Skeletal muscle tissue (tissue), 4 donors: Measurements from ENCODE around the gene TSACC. TPM values are rescaled to one million over a fixed set of nuclear protein-coding genes. Genes with fewer than 3 reads are reported as not detected.

ENCODE experiments used
- H3K27ac ChIP-seq: one replicate; pipeline ENCODE4 v1.7.0; 2013; ENCODE audit warnings: mild to moderate bottlenecking, low read depth, low read length, inconsistent platforms
- H3K27me3 ChIP-seq, 3 donors: one replicate each; pipeline ENCODE4 v1.7.0; 2013; ENCODE audit warnings: low read length in 3 of 3; ENCODE audit not compliant: control insufficient read depth in 3 of 3, insufficient read depth in 3 of 3
- H3K36me3 ChIP-seq, 3 donors: one replicate each; pipeline ENCODE4 v1.7.0; 2013; ENCODE audit warnings: low read length in 3 of 3; ENCODE audit not compliant: control insufficient read depth in 3 of 3, insufficient read depth in 3 of 3
- H3K4me1 ChIP-seq, 3 donors: one replicate each; pipeline ENCODE4 v1.7.0; 2013; ENCODE audit warnings: low read length in 3 of 3, mild to moderate bottlenecking in 3 of 3; ENCODE audit not compliant: control insufficient read depth in 3 of 3, insufficient read depth in 3 of 3
- H3K4me3 ChIP-seq, 3 donors: one replicate each; pipeline ENCODE4 v1.7.0; 2013; ENCODE audit warnings: low read length in 3 of 3
- H3K9ac ChIP-seq, 3 donors: one replicate each; pipeline ENCODE4 v1.7.0; 2013; ENCODE audit warnings: low read length in 3 of 3, mild to moderate bottlenecking in 3 of 3, moderate library complexity in 2 of 3, low read depth in 1 of 3
- H3K9me3 ChIP-seq, 3 donors: one replicate each; pipeline ENCODE4 v1.7.0; 2013; ENCODE audit warnings: low read length in 3 of 3; ENCODE audit not compliant: control insufficient read depth in 3 of 3
- total RNA-seq: library from RNA; depleted of rRNA; stranded (reverse); fragments of >200 nt; gene quantifications from one replicate; pipeline ENCODE4 v1.2.3, GENCODE V29; 2014
- donor health status: Osteomylitis.

The TSACC gene
- total RNA-seq, 1 donor from 2014 or later: 2.1 TPM

DNA sequence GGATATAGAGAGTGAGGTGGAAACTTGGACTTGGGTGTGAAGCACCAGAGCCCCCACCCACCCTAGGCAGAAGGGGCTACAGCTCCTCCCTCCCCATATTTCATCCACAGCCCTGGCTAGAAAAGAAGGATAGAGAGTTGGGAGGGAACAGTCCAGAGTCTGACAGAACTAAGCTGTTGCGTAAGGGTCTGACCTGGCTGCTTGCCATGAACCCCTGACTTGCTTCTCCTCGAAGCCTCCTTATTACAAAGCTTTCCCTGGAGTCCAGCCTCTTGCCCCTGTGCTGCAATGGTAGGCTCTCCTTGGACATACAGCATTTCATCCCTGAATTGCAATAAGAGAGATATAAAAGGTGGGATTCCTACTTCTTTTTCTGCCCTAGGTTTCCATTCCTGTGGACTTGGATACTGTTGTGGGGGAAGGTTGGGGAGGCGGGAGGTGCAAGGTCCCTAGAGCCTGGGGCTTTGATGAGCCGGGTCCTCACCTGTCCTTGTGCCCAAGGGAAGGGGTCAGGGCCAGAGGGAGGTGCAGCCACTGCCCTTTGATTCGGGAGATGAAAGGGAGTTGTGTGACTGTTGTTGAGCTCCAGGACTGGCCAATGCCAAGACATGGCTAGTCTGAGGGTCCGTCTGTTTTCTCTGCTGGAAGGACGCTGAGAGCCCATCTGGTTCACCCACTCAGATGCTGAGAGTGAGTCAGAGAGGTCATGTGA is 33.4 kb downstream of the TSACC start:
- H3K27me3 ChIP-seq: peaks cover 16 to 33% (median 20%) of the 10 kb centered on the region in 3 donors

GRCh38 chr1:156372265-156372586 is 33.9 kb downstream of the TSACC start:
- no peak overlapping the region for H3K9ac ChIP-seq
- H3K4me1 ChIP-seq: peaks cover 7 to 11% (median 8%) of the 10 kb centered on the region in 3 donors
- no peaks in the 10 kb centered on the region for H3K9me3 ChIP-seq
- peaks cover 16 to 33% (median 18%) of the 10 kb centered on the region in 3 donors for H3K27me3 ChIP-seq
- H3K27ac ChIP-seq: no peak overlapping the region
- H3K36me3 ChIP-seq: no peaks in the 10 kb centered on the region
- no peak overlapping the region for H3K4me3 ChIP-seq

More for the DNA sequence above, 33.4 kb downstream of the TSACC start:
- Histone ChIP-seq H3K4me3 (no peak overlapping the region), H3K9me3 (no peaks in the 10 kb centered on the region), H3K4me1 (peaks cover 7 to 11% (median 8%) of the 10 kb centered on the region in 3 donors), H3K9ac (no peak overlapping the region), H3K36me3 (no peaks in the 10 kb centered on the region), H3K27ac (no peak overlapping the region)

DNA sequence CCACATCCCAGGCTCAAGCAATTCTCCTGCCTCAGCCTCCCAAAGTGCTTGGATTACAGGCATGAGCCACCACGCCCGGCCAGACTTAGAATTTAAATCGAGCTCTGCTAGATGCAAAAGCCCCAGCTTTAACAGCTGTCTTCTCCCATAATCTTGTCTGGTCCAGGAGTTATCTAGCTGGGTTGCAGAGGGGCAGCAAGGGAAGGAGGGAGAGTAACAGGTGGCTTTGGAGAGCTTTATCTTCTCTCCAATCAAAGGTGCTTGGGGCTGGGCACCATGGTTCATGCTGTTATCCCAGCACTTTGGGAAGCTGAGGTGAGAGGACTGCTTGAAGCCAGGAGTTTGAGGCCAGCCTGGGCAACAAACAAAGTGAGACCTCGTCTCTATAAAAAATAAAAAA is 34.5 kb downstream of the TSACC start:
- Histone ChIP-seq H3K9ac (no peak overlapping the region), H3K27me3 (peaks cover 16 to 30% (median 16%) of the 10 kb centered on the region in 3 donors), H3K9me3 (no peaks in the 10 kb centered on the region), H3K36me3 (no peaks in the 10 kb centered on the region), H3K27ac (no peak overlapping the region), H3K4me3 (no peak overlapping the region), H3K4me1 (peaks cover 7 to 11% (median 8%) of the 10 kb centered on the region in 3 donors)

- Histone ChIP-seq H3K9me3 (no peaks in the 10 kb centered on the region), H3K36me3 (no peaks in the 10 kb centered on the region), H3K4me1 (peaks cover 7 to 11% (median 8%) of the 10 kb centered on the region in 3 donors), H3K4me3 (no peak overlapping the region), H3K27ac (no peak overlapping the region), H3K27me3 (peaks cover 16 to 26% (median 16%) of the 10 kb centered on the region in 3 donors), H3K9ac (no peak overlapping the region)
These were observed 35.2 kb downstream of the TSACC start for GRCh38 chr1:156373546-156373945.

DNA sequence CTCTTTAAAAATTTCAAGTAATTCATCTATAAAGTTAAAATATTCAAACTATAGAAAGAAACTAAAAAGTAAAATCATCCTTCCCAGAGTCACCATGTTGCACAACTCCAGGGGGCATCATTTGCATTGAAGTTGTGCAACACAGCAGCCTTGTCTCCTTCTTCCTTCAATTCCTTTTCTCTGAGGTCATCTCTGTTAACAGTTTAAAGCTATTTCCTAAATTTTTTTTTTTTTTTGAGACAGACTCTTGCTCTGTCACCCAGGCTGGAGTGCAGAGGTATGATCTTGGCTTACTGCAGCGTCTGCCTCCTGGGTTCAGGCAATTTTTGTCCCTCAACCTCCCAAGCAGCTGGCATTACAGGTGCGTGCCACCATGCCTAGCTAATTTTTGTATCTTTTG is 37.8 kb downstream of the TSACC start:
- H3K27me3 ChIP-seq: peaks cover 0 to 13% (median 0%) of the 10 kb centered on the region in 3 donors
- no peak overlapping the region for H3K27ac ChIP-seq
- no peaks in the 10 kb centered on the region for H3K36me3 ChIP-seq
- H3K4me3 ChIP-seq: no peak overlapping the region
- no peaks in the 10 kb centered on the region for H3K4me1 ChIP-seq
- no peaks in the 10 kb centered on the region for H3K9me3 ChIP-seq
- no peak overlapping the region for H3K9ac ChIP-seq

- Histone ChIP-seq H3K9me3 (no peaks in the 10 kb centered on the region), H3K27ac (no peak overlapping the region), H3K4me3 (no peak overlapping the region), H3K9ac (no peak overlapping the region), H3K4me1 (no peaks in the 10 kb centered on the region), H3K27me3 (peaks cover 0 to 5% (median 0%) of the 10 kb centered on the region in 3 donors), H3K36me3 (no peaks in the 10 kb centered on the region)
These were observed 38.9 kb downstream of the TSACC start for GRCh38 chr1:156376958-156377919.

DNA sequence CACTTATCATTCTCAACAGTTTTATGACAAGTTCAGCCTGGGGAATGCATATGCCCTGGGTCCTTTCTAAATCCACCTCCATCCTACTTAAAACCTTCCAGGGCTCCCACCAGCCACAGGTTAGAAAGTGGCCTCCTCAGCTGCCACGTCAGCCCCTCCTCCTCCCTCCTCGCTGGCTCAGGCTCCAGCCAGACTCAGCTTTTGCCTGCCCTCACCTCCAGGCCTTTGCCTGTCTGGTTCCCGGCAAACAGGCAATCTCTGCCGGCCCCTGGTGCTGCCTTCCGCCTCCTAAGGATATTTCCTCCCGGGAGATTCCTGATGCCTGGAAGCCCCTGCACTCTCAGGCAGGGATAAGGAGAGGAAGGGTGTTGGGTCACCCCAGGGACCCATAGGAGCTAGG is 40.2 kb downstream of the TSACC start:
- H3K36me3 ChIP-seq: no peaks in the 10 kb centered on the region
- no peaks in the 10 kb centered on the region for H3K4me1 ChIP-seq
- no peak overlapping the region for H3K9ac ChIP-seq
- no peak overlapping the region for H3K27ac ChIP-seq
- H3K4me3 ChIP-seq: no peak overlapping the region
- no peaks in the 10 kb centered on the region for H3K27me3 ChIP-seq
- no peaks in the 10 kb centered on the region for H3K9me3 ChIP-seq

DNA sequence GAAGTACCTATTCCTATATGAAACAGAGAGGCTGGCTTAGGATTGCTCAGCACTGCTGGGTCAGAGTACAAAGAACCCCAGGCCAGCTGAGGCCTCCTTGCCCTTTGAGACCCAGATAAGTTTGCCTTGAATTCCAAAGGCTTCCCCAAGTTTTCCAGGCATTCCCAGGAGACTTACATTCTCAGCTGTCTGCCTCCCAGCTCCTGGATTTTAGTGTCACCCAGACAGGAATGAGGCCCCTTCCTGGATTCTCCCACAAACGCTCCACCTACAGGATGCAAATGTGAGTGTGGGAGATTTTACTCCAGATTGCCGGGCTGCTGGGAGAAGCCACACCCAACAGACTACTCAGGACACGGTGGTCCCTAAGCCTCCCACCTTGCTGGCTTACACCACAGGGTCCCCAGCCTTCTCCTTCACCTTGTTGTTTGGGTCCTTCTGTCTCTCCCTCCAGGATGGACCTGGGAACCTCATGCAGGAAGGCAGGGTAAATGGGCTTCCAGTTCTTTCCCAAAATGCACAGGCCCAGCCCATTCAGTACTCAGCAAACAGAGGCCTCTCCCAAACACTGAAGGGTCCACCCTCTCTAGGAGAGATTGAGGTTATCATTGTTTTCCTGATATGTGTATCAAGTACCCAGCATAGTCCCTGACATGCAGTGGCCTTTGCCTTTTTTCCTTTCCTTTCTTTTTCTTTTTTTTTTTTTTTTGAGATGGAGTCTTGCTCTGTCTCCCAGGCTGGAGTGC is 41.3 kb downstream of the TSACC start:
- no peaks in the 10 kb centered on the region for H3K4me1 ChIP-seq
- no peaks in the 10 kb centered on the region for H3K27me3 ChIP-seq
- H3K36me3 ChIP-seq: no peaks in the 10 kb centered on the region
- no peak overlapping the region for H3K27ac ChIP-seq
- H3K9ac ChIP-seq: no peak overlapping the region
- H3K9me3 ChIP-seq: no peaks in the 10 kb centered on the region
- no peak overlapping the region for H3K4me3 ChIP-seq

- H3K4me1 ChIP-seq: no peaks in the 10 kb centered on the region
- H3K4me3 ChIP-seq: no peak overlapping the region
- peaks cover 7 to 17% (median 9%) of the 10 kb centered on the region in 3 donors for H3K27me3 ChIP-seq
- no peak overlapping the region for H3K27ac ChIP-seq
- H3K9ac ChIP-seq: no peak overlapping the region
- no peaks in the 10 kb centered on the region for H3K9me3 ChIP-seq
- H3K36me3 ChIP-seq: no peaks in the 10 kb centered on the region
These were observed 44.2 kb downstream of the TSACC start for GRCh38 chr1:156382561-156382960.
